NCI-H1092 treated with DMSO at 0.1 percent for 48 hours (cell line): Measurements from ENCODE around the gene PIK3R3.
"Not testable (repeated sequence)": the region's sequence is repeated elsewhere in the genome, so short reads cannot be mapped to it uniquely, and the experiment has no call there.

Experiments
- DNase-seq: peaks from one replicate; lab custom pipeline; 2025; lab: John Stamatoyannopoulos, UW

PIK3R3 gene

GRCh38 chr1:46102769-46103476, 29.5 kb downstream of the PIK3R3 start:
- DNase-seq = no peak

GRCh38 chr1:46099215-46099614, 33.2 kb downstream of the PIK3R3 start:
- no peak for DNase-seq

- DNase-seq = no peak
Observed at GRCh38 chr1:46098027-46098712, 34.3 kb downstream of the PIK3R3 start.

- no peak for DNase-seq
Observed at GRCh38 chr1:46097149-46097472, 35.3 kb downstream of the PIK3R3 start.

GRCh38 chr1:46096269-46097148, 35.9 kb downstream of the PIK3R3 start:
- no peak for DNase-seq

- not testable (repeated sequence) for DNase-seq
Observed at GRCh38 chr1:46095110-46095509, 37.3 kb downstream of the PIK3R3 start.

GRCh38 chr1:46094471-46095005, 37.9 kb downstream of the PIK3R3 start:
- no peak for DNase-seq

GRCh38 chr1:46093832-46094231, 38.6 kb downstream of the PIK3R3 start:
- DNase-seq = not testable (repeated sequence)

- no peak for DNase-seq
Observed at GRCh38 chr1:46087891-46088290, 44.5 kb downstream of the PIK3R3 start.

GRCh38 chr1:46086576-46086975, 45.9 kb downstream of the PIK3R3 start:
- DNase-seq = no peak

- no peak for DNase-seq
Observed at GRCh38 chr1:46084553-46085451, 47.6 kb downstream of the PIK3R3 start.

- no peak for DNase-seq
Observed at GRCh38 chr1:46083579-46083978, 48.9 kb downstream of the PIK3R3 start.

GRCh38 chr1:46081619-46082018, 50.8 kb downstream of the PIK3R3 start:
- no peak for DNase-seq

- no peak for DNase-seq
Observed at GRCh38 chr1:46081206-46081605, 51.2 kb downstream of the PIK3R3 start.

- DNase-seq = no peak
Observed at GRCh38 chr1:46080257-46080656, 52.2 kb downstream of the PIK3R3 start.

- no peak for DNase-seq
Observed at GRCh38 chr1:46077644-46078043, 54.8 kb downstream of the PIK3R3 start.

GRCh38 chr1:46076343-46076742, 56.1 kb downstream of the PIK3R3 start:
- DNase-seq = no peak

- DNase-seq = no peak
Observed at GRCh38 chr1:46072975-46073374, 59.5 kb downstream of the PIK3R3 start.

- no peak for DNase-seq
Observed at GRCh38 chr1:46070164-46070814, 62.1 kb downstream of the PIK3R3 start.

- no peak for DNase-seq
Observed at GRCh38 chr1:46068525-46068924, 63.9 kb downstream of the PIK3R3 start.

- no peak for DNase-seq
Observed at GRCh38 chr1:46067652-46068051, 64.8 kb downstream of the PIK3R3 start.
